ENCODE measurements around the gene VTI1A.

DNA sequence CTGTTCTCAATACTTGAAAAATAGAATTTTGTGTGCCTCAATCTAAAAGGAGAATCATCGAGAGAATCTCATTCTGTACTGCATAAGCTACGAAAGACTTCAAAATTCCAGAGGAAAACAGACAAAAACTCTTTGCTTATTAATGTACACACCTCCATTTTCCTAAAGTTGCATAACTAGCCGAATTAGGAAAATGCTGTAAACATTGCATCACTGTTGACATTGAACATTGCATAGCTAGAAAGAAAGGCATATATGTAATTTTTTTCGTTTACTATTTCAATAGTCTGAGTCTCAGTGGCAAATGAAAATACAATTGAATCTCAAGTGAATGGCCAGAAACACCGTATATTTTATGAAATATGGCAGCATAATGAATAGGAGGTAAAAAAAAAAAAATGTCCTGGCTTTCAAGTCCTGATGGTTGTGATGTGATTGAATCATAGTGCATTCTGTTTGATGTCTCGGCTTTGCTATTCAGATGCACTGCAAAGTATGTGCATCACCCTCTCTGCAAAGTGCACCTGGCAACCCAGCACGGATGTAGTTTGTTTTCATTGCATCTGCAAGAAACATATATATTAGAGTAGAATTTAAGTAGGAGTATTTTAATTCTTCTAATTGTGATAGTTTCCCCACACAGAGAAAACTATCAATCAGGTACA is 196.7 kb downstream of the VTI1A start:
- TF ChIP-seq, protein P1, sequence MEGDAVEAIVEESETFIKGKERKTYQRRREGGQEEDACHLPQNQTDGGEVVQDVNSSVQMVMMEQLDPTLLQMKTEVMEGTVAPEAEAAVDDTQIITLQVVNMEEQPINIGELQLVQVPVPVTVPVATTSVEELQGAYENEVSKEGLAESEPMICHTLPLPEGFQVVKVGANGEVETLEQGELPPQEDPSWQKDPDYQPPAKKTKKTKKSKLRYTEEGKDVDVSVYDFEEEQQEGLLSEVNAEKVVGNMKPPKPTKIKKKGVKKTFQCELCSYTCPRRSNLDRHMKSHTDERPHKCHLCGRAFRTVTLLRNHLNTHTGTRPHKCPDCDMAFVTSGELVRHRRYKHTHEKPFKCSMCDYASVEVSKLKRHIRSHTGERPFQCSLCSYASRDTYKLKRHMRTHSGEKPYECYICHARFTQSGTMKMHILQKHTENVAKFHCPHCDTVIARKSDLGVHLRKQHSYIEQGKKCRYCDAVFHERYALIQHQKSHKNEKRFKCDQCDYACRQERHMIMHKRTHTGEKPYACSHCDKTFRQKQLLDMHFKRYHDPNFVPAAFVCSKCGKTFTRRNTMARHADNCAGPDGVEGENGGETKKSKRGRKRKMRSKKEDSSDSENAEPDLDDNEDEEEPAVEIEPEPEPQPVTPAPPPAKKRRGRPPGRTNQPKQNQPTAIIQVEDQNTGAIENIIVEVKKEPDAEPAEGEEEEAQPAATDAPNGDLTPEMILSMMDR (conservative IDR thresholded peaks at IDR 0.05) = no peak
- no peak for TF ChIP-seq EZH2 (IDR thresholded peaks at IDR 0.05; ENCODE audit: low read depth)
